NCI-H82 treated with DMSO at 0.1 percent for 48 hours (cell line): ENCODE measurements around the gene OR2M3.
A peak's percentile ranks its signal among the peaks of the same experiment; 100 is the strongest.
"Not testable (repeated sequence)": the region's sequence is repeated elsewhere in the genome, so short reads cannot be mapped to it uniquely, and the experiment has no call there.

Experiments
- DNase-seq: peaks from one replicate; lab custom pipeline; 2025; ENCODE audit not compliant: unreplicated experiment; lab: John Stamatoyannopoulos, UW

The OR2M3 gene, protein sequence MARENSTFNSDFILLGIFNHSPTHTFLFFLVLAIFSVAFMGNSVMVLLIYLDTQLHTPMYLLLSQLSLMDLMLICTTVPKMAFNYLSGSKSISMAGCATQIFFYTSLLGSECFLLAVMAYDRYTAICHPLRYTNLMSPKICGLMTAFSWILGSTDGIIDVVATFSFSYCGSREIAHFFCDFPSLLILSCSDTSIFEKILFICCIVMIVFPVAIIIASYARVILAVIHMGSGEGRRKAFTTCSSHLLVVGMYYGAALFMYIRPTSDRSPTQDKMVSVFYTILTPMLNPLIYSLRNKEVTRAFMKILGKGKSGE

GRCh38 chr1:248196965-248197364 is at the start of gene OR2M3:
Gene OR2M3, plus strand, starts transcription at chr1:248197265. Its CDS starts 5,803 bp downstream, at chr1:248203068.
- DNase-seq: no peak

DNA sequence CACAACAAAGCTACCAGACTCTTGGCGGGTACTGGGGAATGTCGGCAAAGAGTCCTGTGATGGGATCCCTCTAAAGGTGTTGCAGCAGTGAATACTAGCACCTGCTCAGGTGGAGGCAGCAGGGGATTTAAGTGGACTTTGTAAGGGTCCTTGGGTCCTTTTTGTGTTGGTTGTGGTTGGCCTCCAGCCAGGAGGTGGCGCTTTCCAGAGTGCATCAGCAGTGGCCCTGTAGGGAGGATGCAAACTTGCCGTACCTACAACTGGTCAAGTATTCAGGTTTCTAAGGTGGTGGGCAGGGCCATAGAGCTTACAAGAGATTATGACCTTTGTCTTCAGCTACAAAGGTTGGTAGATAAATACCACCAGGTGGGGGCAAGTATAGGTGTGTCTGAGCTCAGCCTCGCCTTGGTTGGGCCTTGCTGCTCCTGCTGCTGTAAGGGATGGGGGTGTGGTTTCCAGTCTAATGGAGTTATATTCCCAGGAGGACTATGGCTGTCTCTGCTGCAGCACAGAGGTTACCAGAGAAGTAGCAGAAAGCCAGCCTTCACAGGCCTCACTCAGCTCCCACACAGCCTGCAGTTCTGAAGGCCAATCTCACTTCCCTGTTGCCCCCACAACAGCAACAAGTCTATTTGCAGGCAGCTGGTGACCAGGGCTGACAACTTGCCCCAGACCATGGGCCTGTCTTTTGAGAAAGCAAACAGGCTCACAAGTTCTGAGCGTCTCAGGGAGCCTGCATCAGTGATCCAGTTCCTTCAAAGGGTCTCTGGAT is 44.8 kb upstream of the OR2M3 start:
- no peak for DNase-seq

DNA sequence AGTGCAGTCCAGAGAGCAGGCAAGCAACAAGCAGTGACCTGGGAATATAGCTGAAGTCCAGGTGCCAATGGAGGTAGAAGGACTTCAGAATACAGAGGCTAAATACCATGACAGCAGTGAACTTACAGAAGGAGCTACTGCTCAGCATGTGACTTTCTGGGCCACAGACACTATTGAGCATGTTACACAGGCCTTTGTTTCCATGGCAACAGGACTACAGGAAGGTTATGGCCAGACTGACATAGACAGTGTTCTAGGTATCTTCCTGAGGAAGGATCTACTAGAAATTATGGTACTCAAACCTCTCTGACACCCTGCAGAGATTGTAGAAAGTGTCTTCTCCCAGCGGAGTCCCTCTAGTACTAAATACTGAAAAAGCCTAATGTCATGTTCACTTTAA is 41.1 kb upstream of the OR2M3 start:
- DNase-seq: no peak

- no peak for DNase-seq
Observed at GRCh38 chr1:248158758-248159157, 38.3 kb upstream of the OR2M3 start.

- no peak for DNase-seq
Observed at GRCh38 chr1:248164031-248164430, 33.0 kb upstream of the OR2M3 start.

DNA sequence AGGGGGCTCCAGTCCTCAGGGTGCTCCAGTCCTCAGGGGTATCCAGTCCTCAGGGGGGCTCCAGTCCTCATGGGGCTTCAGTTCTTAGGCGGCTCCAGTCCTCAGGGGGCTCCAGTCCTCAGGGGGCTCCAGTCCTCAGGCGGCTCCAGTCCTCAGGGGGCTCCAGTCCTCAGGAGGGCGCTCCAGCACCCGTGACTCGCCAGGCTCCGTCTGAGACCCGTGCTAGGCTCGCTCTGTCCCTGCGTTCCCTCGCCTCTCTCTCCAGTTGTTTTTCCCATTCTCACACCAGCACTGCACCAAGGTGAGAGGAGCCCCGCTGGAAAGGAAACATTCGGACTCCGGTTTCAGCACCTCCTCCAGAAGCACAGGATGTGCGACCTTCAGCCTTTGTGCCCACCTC is 31.9 kb upstream of the OR2M3 start:
- no peak for DNase-seq

- no peak for DNase-seq
Observed at GRCh38 chr1:248174521-248174920, 22.5 kb upstream of the OR2M3 start, which contains the start of gene OR2M2. Gene OR2M2, plus strand, starts transcription at chr1:248174821. Its CDS starts 5,165 bp downstream, at chr1:248179986.

DNA sequence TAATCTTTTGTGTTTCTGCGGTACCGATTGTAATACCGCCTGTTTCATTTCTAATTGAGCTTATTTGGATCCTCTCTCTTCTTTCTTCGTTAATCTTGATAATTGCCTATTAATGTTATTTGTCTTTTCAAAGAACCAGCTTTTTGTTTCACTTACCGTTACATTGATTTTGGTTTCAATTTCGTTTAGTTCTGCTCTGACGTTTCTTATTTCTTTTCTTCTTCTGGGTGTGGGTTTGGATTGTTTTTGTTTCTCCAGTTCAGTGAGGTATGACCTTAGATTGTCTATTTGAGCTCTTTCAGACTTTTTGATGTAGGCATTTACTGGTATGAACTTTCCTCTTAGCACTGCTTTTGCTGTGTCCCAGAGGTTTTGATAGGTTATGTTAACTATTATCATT is 13.1 kb upstream of the OR2M3 start:
- no peak for DNase-seq

DNA sequence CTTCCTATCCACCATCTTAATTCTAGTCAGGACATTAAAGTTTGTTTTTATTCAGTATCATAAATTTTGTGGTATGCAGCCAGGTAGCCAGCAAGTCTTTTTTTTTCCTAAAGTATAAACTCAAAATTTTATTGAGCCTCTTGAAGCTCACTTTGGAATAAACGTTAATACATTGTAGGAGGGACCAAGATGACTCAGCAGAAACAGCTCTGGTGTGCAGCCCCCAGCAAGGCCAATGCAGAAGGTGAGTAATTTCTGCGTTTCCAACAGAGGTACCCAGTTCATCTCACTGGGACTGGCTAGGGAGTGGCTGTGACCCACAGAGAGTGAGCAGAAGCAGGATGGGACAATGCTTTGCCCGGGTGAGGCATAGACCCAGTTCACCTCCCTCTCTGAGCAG is 9.7 kb upstream of the OR2M3 start:
- no peak for DNase-seq

- no peak for DNase-seq
Observed at GRCh38 chr1:248189026-248189425, 8.0 kb upstream of the OR2M3 start.

DNA sequence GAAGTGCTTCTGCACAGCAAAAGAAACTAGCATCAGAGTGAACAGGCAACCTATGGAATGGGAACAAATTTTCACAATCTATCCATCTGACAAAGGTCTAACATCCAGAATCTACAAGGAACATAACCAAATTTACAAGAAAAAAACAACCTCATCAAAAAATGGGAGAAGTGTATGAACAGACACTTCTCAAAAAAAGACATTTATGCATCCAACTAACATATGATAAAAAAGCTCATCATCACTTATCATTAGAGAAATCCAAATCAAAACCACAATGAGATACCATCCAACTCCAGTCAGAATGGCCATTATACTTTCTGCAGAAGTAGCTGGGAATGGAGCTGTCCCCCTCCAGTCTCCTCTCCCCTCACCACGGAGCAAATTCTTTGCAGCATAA is 2.9 kb upstream of the OR2M3 start:
- DNase-seq: no peak

GRCh38 chr1:248215880-248216279 is 18.8 kb downstream of the OR2M3 start:
- no peak for DNase-seq

DNA sequence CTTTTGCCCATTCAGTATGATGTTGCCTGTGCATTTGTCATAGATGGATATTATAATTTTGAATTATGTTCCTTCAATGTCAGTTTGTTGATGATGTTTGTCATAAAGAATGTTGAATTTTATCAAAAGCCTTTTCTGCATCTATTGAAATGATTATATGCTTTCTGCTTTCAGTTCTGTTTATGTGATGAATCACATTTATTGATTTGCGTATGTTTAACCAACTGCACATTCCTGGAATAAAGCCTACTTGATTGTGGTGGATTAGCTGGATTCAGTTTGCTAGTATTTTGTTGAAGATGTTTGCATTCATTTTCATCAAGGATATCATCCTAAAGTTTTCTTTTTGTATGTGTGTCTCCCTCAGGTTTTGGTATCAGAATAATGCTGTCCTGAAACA is 28.5 kb downstream of the OR2M3 start:
- DNase-seq: no peak

DNA sequence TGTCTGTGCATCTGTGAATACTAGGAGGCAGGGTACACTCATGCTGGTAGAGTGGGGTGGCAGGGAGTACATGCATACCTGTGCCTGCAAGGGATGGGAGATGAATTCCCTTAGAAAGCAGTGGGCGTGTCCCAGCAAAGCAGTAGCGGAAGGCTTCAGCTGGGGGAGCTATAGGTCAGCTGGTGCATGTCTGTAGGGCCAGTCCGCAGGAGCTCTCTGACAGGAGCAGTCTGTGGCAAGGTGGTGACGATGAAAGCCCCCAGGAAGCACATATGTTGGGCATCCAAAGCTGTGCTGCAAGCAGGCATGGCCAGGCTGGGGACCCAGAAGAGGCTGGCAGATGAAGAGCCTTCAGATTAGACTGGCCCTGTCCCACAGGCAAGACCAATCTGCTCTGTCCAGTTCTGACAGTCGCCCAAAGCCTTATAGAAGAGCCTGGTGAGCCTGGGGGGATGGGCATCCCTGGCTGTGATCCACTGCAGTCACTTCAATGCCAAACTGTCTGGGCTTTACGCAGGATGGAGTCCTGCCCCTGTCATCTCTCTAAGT is 32.4 kb downstream of the OR2M3 start:
- DNase-seq: no peak

GRCh38 chr1:248231117-248231516 is 34.1 kb downstream of the OR2M3 start, which contains the start of gene OR2M4:
Gene OR2M4, plus strand, starts transcription at chr1:248231417. Its CDS starts 7,512 bp downstream, at chr1:248238929.
- no peak for DNase-seq

GRCh38 chr1:248239478-248239877 is 42.4 kb downstream of the OR2M3 start:
- no peak for DNase-seq

- peak; percentile 18 for DNase-seq
Observed at GRCh38 chr1:248243204-248243603, 46.1 kb downstream of the OR2M3 start.

DNA sequence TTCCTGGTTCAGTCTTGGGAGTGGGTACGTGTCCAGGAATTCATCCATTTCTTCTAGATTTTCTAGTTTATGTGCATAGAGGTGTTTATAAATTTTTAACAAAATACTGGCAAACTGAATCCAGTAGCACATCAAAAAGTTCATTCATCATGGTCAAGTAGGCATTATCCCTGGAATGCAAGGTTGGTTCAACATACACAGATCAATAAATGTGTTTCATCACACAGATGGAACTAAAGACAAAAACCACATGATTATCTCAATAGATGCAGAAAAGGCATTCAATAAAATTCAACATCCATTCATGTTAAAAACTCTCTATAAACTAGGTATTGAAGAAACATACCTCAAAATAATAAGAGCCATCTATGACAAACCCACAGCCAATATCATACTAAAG is 62.2 kb downstream of the OR2M3 start:
- DNase-seq: not testable (repeated sequence)
